ENCODE data around the gene GTF2F2. TPM values are rescaled to one million over a fixed set of nuclear protein-coding genes. Genes with fewer than 3 reads are reported as not detected.

Gene GTF2F2
- total RNA-seq, 2 donors from 2014 or later = 18.7 to 20.5 TPM

- no peak for TF ChIP-seq CTCF (IDR thresholded peaks at IDR 0.05)
- intact Hi-C loops (cut with DNase I) = loop anchor here (10.0 kb wide), 1 partner anchor 89 kb away; no protein-coding TSS in a partner anchor
Measured at GRCh38 chr13:45195421-45195820, 75.1 kb downstream of the GTF2F2 start.

GRCh38 chr13:45196096-45196495 is 75.8 kb downstream of the GTF2F2 start:
- H3K36me3 ChIP-seq = no peaks in the 10 kb centered on the region
- H3K9me3 ChIP-seq = no peaks in the 10 kb centered on the region
- H3K9ac ChIP-seq (ENCODE audit: low read depth in 2 of 2, low read length in 2 of 2) = no peak overlapping the region
- H3K27me3 ChIP-seq = no peaks in the 10 kb centered on the region
- TF ChIP-seq CTCF (IDR thresholded peaks at IDR 0.05) = no peak
- H3K4me1 ChIP-seq = no peaks in the 10 kb centered on the region
- no peak for DNase-seq
- intact Hi-C loops (cut with DNase I) = loop anchor here (10.0 kb wide), 1 partner anchor 89 kb away; no protein-coding TSS in a partner anchor
- H3K27ac ChIP-seq = no peak overlapping the region
- no peak overlapping the region for H3K4me3 ChIP-seq

More at GRCh38 chr13:45195421-45195820, 75.1 kb downstream of the GTF2F2 start:
- H3K36me3 ChIP-seq = no peaks in the 10 kb centered on the region
- no peaks in the 10 kb centered on the region for H3K4me1 ChIP-seq
- no peak for DNase-seq
- no peak overlapping the region for H3K9ac ChIP-seq (ENCODE audit: low read depth in 2 of 2, low read length in 2 of 2)
- H3K27me3 ChIP-seq = no peaks in the 10 kb centered on the region
- no peaks in the 10 kb centered on the region for H3K9me3 ChIP-seq
- H3K4me3 ChIP-seq = no peak overlapping the region
- no peak overlapping the region for H3K27ac ChIP-seq

GRCh38 chr13:45196622-45197021 is 76.3 kb downstream of the GTF2F2 start:
- Histone ChIP-seq H3K9me3 (no peaks in the 10 kb centered on the region), H3K36me3 (no peaks in the 10 kb centered on the region), H3K4me1 (no peaks in the 10 kb centered on the region), H3K27ac (no peak overlapping the region), H3K4me3 (no peak overlapping the region), H3K27me3 (no peaks in the 10 kb centered on the region), H3K9ac (ENCODE audit: low read depth in 2 of 2, low read length in 2 of 2) (no peak overlapping the region)
- intact Hi-C loops (cut with DNase I) = loop anchor here (10.0 kb wide), 1 partner anchor 88 kb away; no protein-coding TSS in a partner anchor
- no peak for TF ChIP-seq CTCF (IDR thresholded peaks at IDR 0.05)
- no peak for DNase-seq

GRCh38 chr13:45198041-45198440 is 77.7 kb downstream of the GTF2F2 start:
- no peak overlapping the region for H3K4me3 ChIP-seq
- DNase-seq = no peak
- no peaks in the 10 kb centered on the region for H3K9me3 ChIP-seq
- H3K27me3 ChIP-seq = no peaks in the 10 kb centered on the region
- intact Hi-C loops (cut with DNase I) = loop anchor here (10.0 kb wide), 1 partner anchor 87 kb away; no protein-coding TSS in a partner anchor
- no peak for TF ChIP-seq CTCF (IDR thresholded peaks at IDR 0.05)
- H3K9ac ChIP-seq (ENCODE audit: low read depth in 2 of 2, low read length in 2 of 2) = no peak overlapping the region
- no peak overlapping the region for H3K27ac ChIP-seq
- H3K4me1 ChIP-seq = no peaks in the 10 kb centered on the region
- H3K36me3 ChIP-seq = no peaks in the 10 kb centered on the region

- Histone ChIP-seq H3K9ac (ENCODE audit: low read depth in 2 of 2, low read length in 2 of 2) (no peak overlapping the region), H3K36me3 (no peaks in the 10 kb centered on the region), H3K27ac (no peak overlapping the region), H3K4me1 (no peaks in the 10 kb centered on the region), H3K4me3 (no peak overlapping the region), H3K27me3 (no peaks in the 10 kb centered on the region), H3K9me3 (no peaks in the 10 kb centered on the region)
- TF ChIP-seq CTCF (IDR thresholded peaks at IDR 0.05) = no peak
- no peak for DNase-seq
- intact Hi-C loops (cut with DNase I) = loop anchor here (10.0 kb wide), 1 partner anchor 86 kb away; no protein-coding TSS in a partner anchor
Measured at GRCh38 chr13:45198924-45199323, 78.6 kb downstream of the GTF2F2 start.

Measured in colonic mucosa (tissue), 4 donors.